Dendritic cell treated with granulocyte-macrophage colony-stimulating factor and Interleukin-4, amounts not matched to agents 40 ng/mL and 50 ng/mL, for 4 days (primary cell): Measurements from ENCODE around the gene DNAJC8.

ENCODE experiments used
- H3K27ac Mint-ChIP-seq: one replicate; pipeline ENCODE4 v1.8.0; 2022; ENCODE audit warnings: mild to moderate bottlenecking, mixed read lengths
- H3K27me3 Mint-ChIP-seq: one replicate; pipeline ENCODE4 v1.8.0; 2022; ENCODE audit warnings: mild to moderate bottlenecking, mixed read lengths
- H3K36me3 Mint-ChIP-seq: one replicate; pipeline ENCODE4 v1.8.0; 2022; ENCODE audit warnings: low read depth, mixed read lengths
- H3K4me1 Mint-ChIP-seq: one replicate; pipeline ENCODE4 v1.8.0; 2022; ENCODE audit warnings: low read depth, mixed read lengths
- H3K4me3 Mint-ChIP-seq: one replicate; pipeline ENCODE4 v1.8.0; 2022; ENCODE audit warnings: mild to moderate bottlenecking, moderate library complexity, mixed read lengths
- H3K9me3 Mint-ChIP-seq: one replicate; pipeline ENCODE4 v1.8.0; 2022; ENCODE audit warnings: mixed read lengths
- intact Hi-C: fragments of 100-400 bp; cut with micrococcal nuclease; formaldehyde crosslinking; loops from one replicate; pipeline ENCODE4 v1.15.0; 2022

DNAJC8 gene

GRCh38 chr1:28160782-28161266 is 72.0 kb downstream of the DNAJC8 start:
- Mint-ChIP-seq H3K36me3 (peaks cover 95% of the 10 kb centered on the region), H3K27ac (peak overlapping the region; percentile 80), H3K27me3 (no peaks in the 10 kb centered on the region), H3K9me3 (no peaks in the 10 kb centered on the region), H3K4me1 (peaks cover 94% of the 10 kb centered on the region), H3K4me3 (peak overlapping the region; percentile 63)
- intact Hi-C loops, result no loop called here

GRCh38 chr1:28159680-28160079 is 73.1 kb downstream of the DNAJC8 start:
- H3K27me3 Mint-ChIP-seq, result no peaks in the 10 kb centered on the region
- intact Hi-C loops, result no loop called here
- peak overlapping the region; percentile 80 for H3K27ac Mint-ChIP-seq
- peaks cover 95% of the 10 kb centered on the region for H3K36me3 Mint-ChIP-seq
- peaks cover 94% of the 10 kb centered on the region for H3K4me1 Mint-ChIP-seq
- H3K9me3 Mint-ChIP-seq, result no peaks in the 10 kb centered on the region
- H3K4me3 Mint-ChIP-seq, result peak overlapping the region; percentile 59

DNA sequence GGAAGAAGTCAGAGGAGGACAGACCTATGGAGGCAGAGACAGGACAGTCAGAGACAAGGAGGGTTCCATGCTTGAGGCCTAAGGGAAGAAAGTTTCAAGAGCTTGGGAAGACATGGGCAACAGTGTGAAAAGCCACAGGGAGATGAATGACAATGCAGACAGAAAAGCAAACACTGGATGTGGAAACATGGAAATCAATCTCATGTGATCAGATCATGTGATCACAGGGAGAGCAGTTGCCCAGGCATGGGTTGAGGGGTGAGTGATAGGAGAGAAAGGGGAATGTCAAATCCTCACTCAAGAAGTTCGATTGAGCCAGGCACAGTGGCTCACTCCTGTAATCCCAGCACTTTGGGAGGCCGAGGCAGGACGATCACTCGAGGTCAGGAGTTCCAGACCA is 73.6 kb downstream of the DNAJC8 start:
- no peaks in the 10 kb centered on the region for H3K9me3 Mint-ChIP-seq
- H3K36me3 Mint-ChIP-seq, result peaks cover 95% of the 10 kb centered on the region
- intact Hi-C loops, result no loop called here
- H3K27me3 Mint-ChIP-seq, result no peaks in the 10 kb centered on the region
- H3K27ac Mint-ChIP-seq, result peak overlapping the region; percentile 80
- H3K4me1 Mint-ChIP-seq, result peaks cover 95% of the 10 kb centered on the region
- H3K4me3 Mint-ChIP-seq, result peak overlapping the region; percentile 59

DNA sequence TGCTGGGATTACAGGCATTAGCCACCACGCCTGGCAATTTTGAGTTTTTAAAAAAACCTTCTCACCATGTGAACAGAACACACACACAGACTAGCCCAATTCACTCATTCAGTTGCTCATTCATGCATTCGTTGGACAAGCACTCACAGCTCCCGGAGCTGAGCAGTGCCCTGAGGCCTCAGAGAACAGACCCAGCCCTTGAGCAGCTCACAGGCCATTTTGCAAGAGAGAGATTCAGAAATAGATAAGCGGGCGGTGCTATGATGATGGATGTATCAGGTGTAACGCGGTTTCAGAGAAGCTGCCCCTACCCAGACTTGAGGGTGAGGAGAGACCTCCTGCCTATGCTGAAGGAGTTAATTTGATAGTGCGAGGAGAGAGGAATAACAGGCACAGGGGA is 74.9 kb downstream of the DNAJC8 start:
- Mint-ChIP-seq H3K4me3 (peak overlapping the region; percentile 27), H3K27me3 (no peaks in the 10 kb centered on the region), H3K36me3 (peaks cover 95% of the 10 kb centered on the region), H3K4me1 (peaks cover 95% of the 10 kb centered on the region), H3K27ac (peak overlapping the region; percentile 80), H3K9me3 (no peaks in the 10 kb centered on the region)
- intact Hi-C loops, result no loop called here

DNA sequence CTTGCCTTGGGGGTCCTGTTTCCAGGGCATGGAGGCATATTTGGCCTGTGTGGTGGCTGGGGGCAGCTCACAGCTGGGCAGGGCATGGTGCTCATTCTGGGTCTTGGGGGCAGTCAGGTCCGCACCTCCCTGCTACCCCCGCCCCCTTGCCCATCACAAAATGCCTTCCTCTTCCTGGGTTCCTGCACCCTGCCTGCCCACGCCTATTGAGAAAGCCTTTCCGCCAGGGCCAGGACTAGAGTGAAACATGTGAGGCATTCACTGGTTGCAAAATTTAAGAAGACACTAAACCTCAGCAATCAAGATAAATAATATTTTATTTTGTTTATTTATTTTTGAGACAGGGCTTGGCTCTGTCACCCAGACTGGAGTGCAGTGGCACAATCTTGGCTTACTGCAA is 76.0 kb downstream of the DNAJC8 start:
- intact Hi-C loops, result no loop called here
- Mint-ChIP-seq H3K27me3 (no peaks in the 10 kb centered on the region), H3K27ac (peak overlapping the region; percentile 80), H3K36me3 (peaks cover 91% of the 10 kb centered on the region), H3K9me3 (no peaks in the 10 kb centered on the region), H3K4me1 (peaks cover 91% of the 10 kb centered on the region), H3K4me3 (peak overlapping the region; percentile 17)

- Mint-ChIP-seq H3K27ac (peak overlapping the region; percentile 80), H3K4me3 (no peak overlapping the region), H3K9me3 (no peaks in the 10 kb centered on the region), H3K4me1 (peaks cover 87% of the 10 kb centered on the region), H3K27me3 (no peaks in the 10 kb centered on the region), H3K36me3 (peaks cover 91% of the 10 kb centered on the region)
- intact Hi-C loops, result no loop called here
Observed at GRCh38 chr1:28155628-28156027, 77.2 kb downstream of the DNAJC8 start.

GRCh38 chr1:28154078-28154594 is 78.7 kb downstream of the DNAJC8 start:
- H3K4me1 Mint-ChIP-seq, result peaks cover 84% of the 10 kb centered on the region

More at GRCh38 chr1:28154078-28154594, 78.7 kb downstream of the DNAJC8 start:
- Mint-ChIP-seq H3K27me3 (no peaks in the 10 kb centered on the region), H3K9me3 (no peaks in the 10 kb centered on the region), H3K4me3 (peak overlapping the region; percentile 20), H3K36me3 (peaks cover 93% of the 10 kb centered on the region), H3K27ac (peak overlapping the region; percentile 80)
- intact Hi-C loops, result no loop called here
